ENCODE measurements around the gene PGAP6. TPM values are rescaled to one million over a fixed set of nuclear protein-coding genes. Genes with fewer than 3 reads are reported as not detected.

PGAP6 gene
- total RNA-seq, 1 experiment from 2014 or later, result 85.5 TPM

GRCh38 chr16:325375-326145 lies 56.2 kb downstream of the PGAP6 start:
- intact Hi-C loops (cut with micrococcal nuclease; ENCODE audit: unreplicated experiment), result no loop called here
- POLR2A ChIA-PET, result interaction anchor here (0.6 kb wide), 1 partner anchor 249 kb away, joined by 3 read pairs; no protein-coding TSS in a partner anchor
- DNase-seq, result no peak

GRCh38 chr16:324451-325334 lies 57.1 kb downstream of the PGAP6 start:
- intact Hi-C loops (cut with micrococcal nuclease; ENCODE audit: unreplicated experiment), result no loop called here
- DNase-seq, result no peak
- H3K27ac Mint-ChIP-seq (ENCODE audit: unreplicated experiment), result no peak overlapping the region
- ChIA-PET CTCF (interaction anchor here (0.6 kb wide), 1 partner anchor 13 kb away, joined by 3 read pairs; no protein-coding TSS in a partner anchor), POLR2A (interaction anchor here (0.6 kb wide), 1 partner anchor 248 kb away, joined by 3 read pairs; no protein-coding TSS in a partner anchor)
- no peaks in the 10 kb centered on the region for H3K4me1 ChIP-seq
- H3K9me3 Mint-ChIP-seq (ENCODE audit: unreplicated experiment), result no peaks in the 10 kb centered on the region
- H3K4me1 Mint-ChIP-seq (ENCODE audit: low read depth, unreplicated experiment), result no peaks in the 10 kb centered on the region
- BruUV-seq (replicated peaks), result no TSS peak
- H3K4me3 Mint-ChIP-seq (ENCODE audit: unreplicated experiment), result no peak overlapping the region
- H3K27me3 Mint-ChIP-seq (ENCODE audit: insufficient read depth, unreplicated experiment), result no peaks in the 10 kb centered on the region
- no peak overlapping the region for H3K4me3 ChIP-seq (ENCODE audit: low read depth, low read length)
- H3K36me3 ChIP-seq (ENCODE audit: control insufficient read depth, insufficient read depth, low read length), result no peaks in the 10 kb centered on the region
- peaks cover 10% of the 10 kb centered on the region for H3K36me3 Mint-ChIP-seq (ENCODE audit: insufficient read depth, unreplicated experiment)
- no peaks in the 10 kb centered on the region for H3K27me3 ChIP-seq (replicated peaks; ENCODE audit: control insufficient read depth, insufficient read depth, low read length)
- TF ChIP-seq, protein P1, sequence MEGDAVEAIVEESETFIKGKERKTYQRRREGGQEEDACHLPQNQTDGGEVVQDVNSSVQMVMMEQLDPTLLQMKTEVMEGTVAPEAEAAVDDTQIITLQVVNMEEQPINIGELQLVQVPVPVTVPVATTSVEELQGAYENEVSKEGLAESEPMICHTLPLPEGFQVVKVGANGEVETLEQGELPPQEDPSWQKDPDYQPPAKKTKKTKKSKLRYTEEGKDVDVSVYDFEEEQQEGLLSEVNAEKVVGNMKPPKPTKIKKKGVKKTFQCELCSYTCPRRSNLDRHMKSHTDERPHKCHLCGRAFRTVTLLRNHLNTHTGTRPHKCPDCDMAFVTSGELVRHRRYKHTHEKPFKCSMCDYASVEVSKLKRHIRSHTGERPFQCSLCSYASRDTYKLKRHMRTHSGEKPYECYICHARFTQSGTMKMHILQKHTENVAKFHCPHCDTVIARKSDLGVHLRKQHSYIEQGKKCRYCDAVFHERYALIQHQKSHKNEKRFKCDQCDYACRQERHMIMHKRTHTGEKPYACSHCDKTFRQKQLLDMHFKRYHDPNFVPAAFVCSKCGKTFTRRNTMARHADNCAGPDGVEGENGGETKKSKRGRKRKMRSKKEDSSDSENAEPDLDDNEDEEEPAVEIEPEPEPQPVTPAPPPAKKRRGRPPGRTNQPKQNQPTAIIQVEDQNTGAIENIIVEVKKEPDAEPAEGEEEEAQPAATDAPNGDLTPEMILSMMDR (IDR thresholded peaks at IDR 0.05; ENCODE audit: insufficient read depth in 1 of 2, low read depth in 1 of 2, low read length in 1 of 2, severe bottlenecking in 1 of 2, unreplicated experiment in 1 of 2), result no peak
- H3K9me3 ChIP-seq, result no peaks in the 10 kb centered on the region

More at GRCh38 chr16:325375-326145, 56.2 kb downstream of the PGAP6 start:
- Histone ChIP-seq H3K36me3 (ENCODE audit: control insufficient read depth, insufficient read depth, low read length) (no peaks in the 10 kb centered on the region), H3K9me3 (no peaks in the 10 kb centered on the region), H3K4me1 (peaks cover 5% of the 10 kb centered on the region; the same call in 1 of the 2 replicates), H3K27me3 (replicated peaks; ENCODE audit: control insufficient read depth, insufficient read depth, low read length) (no peaks in the 10 kb centered on the region), H3K4me3 (ENCODE audit: low read depth, low read length) (no peak overlapping the region)
- Mint-ChIP-seq H3K27ac (ENCODE audit: unreplicated experiment) (no peak overlapping the region), H3K4me3 (ENCODE audit: unreplicated experiment) (no peak overlapping the region), H3K9me3 (ENCODE audit: unreplicated experiment) (no peaks in the 10 kb centered on the region), H3K36me3 (ENCODE audit: insufficient read depth, unreplicated experiment) (peaks cover 9% of the 10 kb centered on the region), H3K4me1 (ENCODE audit: low read depth, unreplicated experiment) (peaks cover 5% of the 10 kb centered on the region), H3K27me3 (ENCODE audit: insufficient read depth, unreplicated experiment) (no peaks in the 10 kb centered on the region)
- CTCF ChIA-PET, result no interaction called here
- no TSS peak for BruUV-seq (replicated peaks)
- TF ChIP-seq, protein P1 (IDR thresholded peaks at IDR 0.05; ENCODE audit: insufficient read depth in 1 of 2, low read depth in 1 of 2, low read length in 1 of 2, severe bottlenecking in 1 of 2, unreplicated experiment in 1 of 2), result no peak

GRCh38 chr16:324201-324450 lies 57.7 kb downstream of the PGAP6 start:
- H3K9me3 ChIP-seq, result no peaks in the 10 kb centered on the region
- H3K9me3 Mint-ChIP-seq (ENCODE audit: unreplicated experiment), result no peaks in the 10 kb centered on the region
- TF ChIP-seq, protein P1 (IDR thresholded peaks at IDR 0.05; ENCODE audit: insufficient read depth in 1 of 2, low read depth in 1 of 2, low read length in 1 of 2, severe bottlenecking in 1 of 2, unreplicated experiment in 1 of 2), result no peak
- H3K4me1 ChIP-seq, result no peaks in the 10 kb centered on the region
- no peaks in the 10 kb centered on the region for H3K4me1 Mint-ChIP-seq (ENCODE audit: low read depth, unreplicated experiment)
- BruUV-seq (replicated peaks), result no TSS peak
- intact Hi-C loops (cut with micrococcal nuclease; ENCODE audit: unreplicated experiment), result no loop called here
- H3K27ac Mint-ChIP-seq (ENCODE audit: unreplicated experiment), result no peak overlapping the region
- no peaks in the 10 kb centered on the region for H3K27me3 ChIP-seq (replicated peaks; ENCODE audit: control insufficient read depth, insufficient read depth, low read length)
- DNase-seq, result no peak
- ChIA-PET CTCF (interaction anchor here (0.6 kb wide), 1 partner anchor 13 kb away, joined by 3 read pairs; no protein-coding TSS in a partner anchor), POLR2A (no interaction called here)
- peaks cover 11% of the 10 kb centered on the region for H3K36me3 Mint-ChIP-seq (ENCODE audit: insufficient read depth, unreplicated experiment)
- H3K4me3 Mint-ChIP-seq (ENCODE audit: unreplicated experiment), result no peak overlapping the region
- no peaks in the 10 kb centered on the region for H3K27me3 Mint-ChIP-seq (ENCODE audit: insufficient read depth, unreplicated experiment)
- no peaks in the 10 kb centered on the region for H3K36me3 ChIP-seq (ENCODE audit: control insufficient read depth, insufficient read depth, low read length)
- H3K4me3 ChIP-seq (ENCODE audit: low read depth, low read length), result no peak overlapping the region
